Measurements from ENCODE around the gene EGF. TPM values are rescaled to one million over a fixed set of nuclear protein-coding genes. Genes with fewer than 3 reads are reported as not detected.

EGF gene
- total and polyA plus RNA-seq, 11 donors, result 1.3 to 15.0 (median 8.8) TPM

- no peaks in the 10 kb centered on the region for H3K36me3 ChIP-seq
- no peak overlapping the region for H3K27ac ChIP-seq
- peaks cover 0 to 6% (median 0%) of the 10 kb centered on the region in 12 donors for H3K4me1 ChIP-seq
- no peaks in the 10 kb centered on the region for H3K27me3 ChIP-seq
- intact Hi-C loops (cut with DNase I), result loop anchor here in 4 of 10 donors (5.0 to 10.0 kb wide), 4 partner anchors 203 to 508 kb away; no protein-coding TSS in a partner anchor
- H3K4me3 ChIP-seq, result no peak overlapping the region
- TF ChIP-seq, protein P1, sequence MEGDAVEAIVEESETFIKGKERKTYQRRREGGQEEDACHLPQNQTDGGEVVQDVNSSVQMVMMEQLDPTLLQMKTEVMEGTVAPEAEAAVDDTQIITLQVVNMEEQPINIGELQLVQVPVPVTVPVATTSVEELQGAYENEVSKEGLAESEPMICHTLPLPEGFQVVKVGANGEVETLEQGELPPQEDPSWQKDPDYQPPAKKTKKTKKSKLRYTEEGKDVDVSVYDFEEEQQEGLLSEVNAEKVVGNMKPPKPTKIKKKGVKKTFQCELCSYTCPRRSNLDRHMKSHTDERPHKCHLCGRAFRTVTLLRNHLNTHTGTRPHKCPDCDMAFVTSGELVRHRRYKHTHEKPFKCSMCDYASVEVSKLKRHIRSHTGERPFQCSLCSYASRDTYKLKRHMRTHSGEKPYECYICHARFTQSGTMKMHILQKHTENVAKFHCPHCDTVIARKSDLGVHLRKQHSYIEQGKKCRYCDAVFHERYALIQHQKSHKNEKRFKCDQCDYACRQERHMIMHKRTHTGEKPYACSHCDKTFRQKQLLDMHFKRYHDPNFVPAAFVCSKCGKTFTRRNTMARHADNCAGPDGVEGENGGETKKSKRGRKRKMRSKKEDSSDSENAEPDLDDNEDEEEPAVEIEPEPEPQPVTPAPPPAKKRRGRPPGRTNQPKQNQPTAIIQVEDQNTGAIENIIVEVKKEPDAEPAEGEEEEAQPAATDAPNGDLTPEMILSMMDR (IDR thresholded peaks at IDR 0.05), result no peak
- TF ChIP-seq POLR2A (IDR thresholded peaks at IDR 0.05), result no peak
- H3K9me3 ChIP-seq, result no peaks in the 10 kb centered on the region
- DNase-seq, result no peak
- 83 to 88% (median 84%) methylated on average over 2 of the region's 2 CpGs for whole genome bisulfite sequencing, 4 donors
- ATAC-seq, result no peak
These were observed 96.9 kb downstream of the EGF start for GRCh38 chr4:110009550-110009949.

DNA sequence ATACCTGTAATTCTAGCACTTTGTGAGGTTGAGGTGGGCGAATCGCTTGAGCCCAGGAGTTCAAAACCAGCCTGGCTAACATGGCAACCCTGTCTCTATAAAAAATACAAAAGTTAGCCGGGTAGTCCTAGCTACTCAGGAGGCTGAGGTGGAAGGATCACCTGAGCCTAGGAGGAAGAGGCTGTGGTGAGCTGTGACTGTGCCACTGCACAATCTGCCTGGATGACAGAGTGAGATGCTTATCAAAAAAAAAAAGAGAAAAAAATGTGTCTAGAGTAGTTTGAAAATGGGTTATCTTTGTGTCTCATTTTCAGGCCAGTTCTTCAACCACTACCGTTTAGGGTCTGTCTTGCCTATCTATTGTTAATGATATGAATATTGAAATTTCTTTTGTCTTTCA lies 98.1 kb downstream of the EGF start:
- no peaks in the 10 kb centered on the region for H3K27me3 ChIP-seq
- H3K4me1 ChIP-seq, result peaks cover 0 to 6% (median 0%) of the 10 kb centered on the region in 12 donors
- no peak overlapping the region for H3K27ac ChIP-seq
- H3K4me3 ChIP-seq, result no peak overlapping the region
- H3K9me3 ChIP-seq, result no peaks in the 10 kb centered on the region
- WGBS, 4 donors, result 84 to 94% (median 90%) methylated on average over 4 of the region's 4 CpGs
- TF ChIP-seq POLR2A (IDR thresholded peaks at IDR 0.05), result no peak
- TF ChIP-seq, protein P1 (IDR thresholded peaks at IDR 0.05), result no peak
- ATAC-seq (no peak), DNase-seq (no peak)
- no peaks in the 10 kb centered on the region for H3K36me3 ChIP-seq
- intact Hi-C loops (cut with DNase I), result no loop called here

DNA sequence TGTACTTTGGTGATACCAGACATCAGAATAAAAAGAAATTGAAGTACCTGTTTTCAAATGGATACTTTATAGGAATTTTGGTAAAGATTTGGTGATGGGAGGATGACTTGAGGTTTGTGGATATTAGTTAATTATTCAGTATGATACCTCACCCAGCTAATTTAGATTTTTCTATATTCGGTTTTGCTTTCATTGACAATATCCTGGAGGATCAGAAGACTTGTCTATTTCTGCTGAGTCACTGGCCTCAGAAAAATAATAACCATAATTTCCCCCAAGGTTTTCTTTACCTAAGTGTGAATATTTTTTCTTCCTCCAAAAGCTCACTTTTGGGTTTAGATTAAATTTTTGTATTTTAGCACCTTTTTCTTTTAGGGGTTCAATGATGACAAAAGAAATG lies 100.2 kb downstream of the EGF start:
- Histone ChIP-seq H3K36me3 (no peaks in the 10 kb centered on the region), H3K4me3 (no peak overlapping the region), H3K9me3 (no peaks in the 10 kb centered on the region), H3K27ac (no peak overlapping the region), H3K27me3 (peaks cover 0 to 3% (median 0%) of the 10 kb centered on the region in 9 donors), H3K4me1 (peaks cover 0 to 6% (median 0%) of the 10 kb centered on the region in 12 donors)
- TF ChIP-seq, protein P1 (IDR thresholded peaks at IDR 0.05), result no peak
- no peak for TF ChIP-seq POLR2A (IDR thresholded peaks at IDR 0.05)
- 81 to 89% (median 86%) methylated on average over 1 of the region's 1 CpG for whole genome bisulfite sequencing, 4 donors
- ATAC-seq, result no peak
- no peak for DNase-seq
- intact Hi-C loops (cut with DNase I), result no loop called here

DNA sequence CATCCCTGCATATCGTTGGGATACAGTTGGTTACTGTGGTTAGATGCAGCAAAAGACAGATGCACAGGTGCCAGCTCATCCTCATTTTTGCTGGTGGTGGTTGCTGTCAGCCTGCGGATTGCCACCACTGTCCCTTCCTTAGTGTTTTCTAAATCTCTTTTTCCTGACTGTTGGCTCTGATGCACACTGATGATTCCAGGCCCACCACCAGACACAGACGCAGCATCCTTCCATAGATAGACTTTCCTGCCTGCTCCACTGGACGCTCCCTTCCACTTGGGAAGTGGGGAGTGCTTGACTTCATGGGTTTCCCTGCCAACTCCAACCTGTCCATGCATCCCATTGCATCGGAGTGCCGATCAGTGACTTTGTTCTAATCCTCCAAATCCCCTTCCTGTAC lies 101.5 kb downstream of the EGF start:
- no peak overlapping the region for H3K4me3 ChIP-seq
- peaks cover 0 to 3% (median 0%) of the 10 kb centered on the region in 9 donors for H3K27me3 ChIP-seq
- 90 to 94% (median 94%) methylated on average over 6 of the region's 6 CpGs for WGBS, 4 donors
- intact Hi-C loops (cut with DNase I), result no loop called here
- no peak for ATAC-seq
- DNase-seq, result no peak
- TF ChIP-seq, protein P1 (IDR thresholded peaks at IDR 0.05), result no peak
- no peak for TF ChIP-seq POLR2A (IDR thresholded peaks at IDR 0.05)
- H3K36me3 ChIP-seq, result no peaks in the 10 kb centered on the region
- no peaks in the 10 kb centered on the region for H3K9me3 ChIP-seq
- H3K4me1 ChIP-seq, result no peaks in the 10 kb centered on the region
- no peak overlapping the region for H3K27ac ChIP-seq

Measured in heart left ventricle (tissue), 16 donors.